HepG2 (cell line): Measurements from ENCODE around the gene CPNE1. TPM values are rescaled to one million over a fixed set of nuclear protein-coding genes. Genes with fewer than 3 reads are reported as not detected.

Experiments used
- CSRNP1 ChIP-seq: sonication (generic); formaldehyde crosslinking; IDR thresholded peaks from 2 replicates; pipeline ENCODE4 v1.8.1; 2023; ENCODE audit warnings: mild to moderate bottlenecking, missing genetic modification reagents
- FOSL2 ChIP-seq: sonication (generic); formaldehyde crosslinking; IDR thresholded peaks from 2 replicates; pipeline ENCODE4 v1.4.0; 2020; ENCODE audit warnings: missing genetic modification reagents
- HNF4G ChIP-seq, 2 experiments: sonication (generic) in 1 of 2; formaldehyde crosslinking in 1 of 2; IDR thresholded peaks; 2 replicates each; pipeline versions ENCODE4 v1.4.0 to v1.6.1; 2011 to 2020; ENCODE audit warnings: borderline replicate concordance in 2 of 2, low read depth in 2 of 2, mild to moderate bottlenecking in 2 of 2, low read length in 1 of 2, missing genetic modification reagents in 1 of 2, moderate library complexity in 1 of 2
- KDM5B ChIP-seq: sonication (generic); formaldehyde crosslinking; IDR thresholded peaks from 2 replicates; pipeline ENCODE4 v1.4.0; 2020; ENCODE audit warnings: missing genetic modification reagents, mild to moderate bottlenecking, borderline replicate concordance
- MED8 ChIP-seq: sonication (generic); formaldehyde crosslinking; IDR thresholded peaks from 2 replicates; pipeline ENCODE4 v1.8.1; 2023; ENCODE audit warnings: mild to moderate bottlenecking, missing genetic modification reagents; ENCODE audit not compliant: insufficient replicate concordance
- RXRB ChIP-seq: IDR thresholded peaks from 2 replicates; pipeline ENCODE4 v1.6.1; 2016; ENCODE audit warnings: borderline replicate concordance, missing genetic modification reagents, missing compliant biosample characterization
- TFDP1 ChIP-seq: IDR thresholded peaks from 2 replicates; pipeline ENCODE4 v1.6.1; 2016; ENCODE audit warnings: missing compliant biosample characterization, missing genetic modification reagents, borderline replicate concordance
- ZNF12 ChIP-seq: sonication (generic); formaldehyde crosslinking; IDR thresholded peaks from 2 replicates; pipeline ENCODE4 v1.5.0; 2020; ENCODE audit warnings: missing genetic modification reagents
- ZNF383 ChIP-seq: sonication (generic); formaldehyde crosslinking; IDR thresholded peaks from 2 replicates; pipeline ENCODE4 v1.4.0; 2020; ENCODE audit warnings: missing genetic modification reagents, mild to moderate bottlenecking, borderline replicate concordance
- ZNF407 ChIP-seq: sonication (generic); formaldehyde crosslinking; IDR thresholded peaks from one replicate; pipeline ENCODE4 v1.5.1; 2020; ENCODE audit warnings: mild to moderate bottlenecking, missing genetic modification reagents; ENCODE audit errors: not compliant biosample characterization
- ZNF629 ChIP-seq: sonication (generic); formaldehyde crosslinking; conservative IDR thresholded peaks from 2 replicates; pipeline ENCODE4 v1.5.0; 2020; ENCODE audit warnings: missing genetic modification reagents
- ZNF773 ChIP-seq: sonication (generic); formaldehyde crosslinking; IDR thresholded peaks from 2 replicates; pipeline ENCODE4 v1.4.0; 2020; ENCODE audit warnings: missing genetic modification reagents, borderline replicate concordance
- ZNF784 ChIP-seq: sonication (generic); formaldehyde crosslinking; IDR thresholded peaks from 2 replicates; pipeline ENCODE4 v1.5.1; 2020; ENCODE audit warnings: missing genetic modification reagents, mild to moderate bottlenecking, borderline replicate concordance
- ZNF850 ChIP-seq: sonication (generic); formaldehyde crosslinking; conservative IDR thresholded peaks from 2 replicates; pipeline ENCODE4 v1.9.0; 2021; ENCODE audit warnings: mild to moderate bottlenecking, missing genetic modification reagents
- polyA plus RNA-seq, 8 experiments: library from polyadenylated mRNA; depleted of rRNA in 3 of 8; stranded (reverse) in 7 of 8; unstranded in 1 of 8; fragments of >200 nt; fragmentation: Illumina TruSeq in 4 of 8; extraction: Trizol in 4 of 8; gene quantifications; 2 replicates each; pipeline versions ENCODE4 v1.2.1 to v1.2.3, GENCODE V29; 2011 to 2016; ENCODE audit warnings: low read depth in 4 of 8, missing spikeins in 1 of 8, mixed read lengths in 1 of 8; ENCODE audit not compliant: insufficient read depth in 1 of 8
- total RNA-seq, 5 experiments: library from RNA; depleted of rRNA; stranded (reverse); fragments of >200 nt; fragmentation: Illumina TruSeq; extraction: Trizol; gene quantifications; 2 replicates each; pipeline ENCODE4 v1.2.3, GENCODE V29; 2016; ENCODE audit warnings: low read depth in 1 of 5

Gene CPNE1
- total and polyA plus RNA-seq, 2 of the 13 experiments (the other 11 are each of a cell fraction or from before 2014, with no cell fraction given), result 408 to 431 TPM

- TF ChIP-seq ZNF407 (CRISPR knock-in tag) (peak; percentile 100), HNF4G (IDR thresholded peaks at IDR 0.05; ENCODE audit: borderline replicate concordance, low read depth, low read length) (0 out of 2 replicates have a peak, but pooled peaks have one; percentile 2), HNF4G (CRISPR knock-in tag; IDR thresholded peaks at IDR 0.05; ENCODE audit: borderline replicate concordance, low read depth) (no peak), ZNF850 (CRISPR knock-in tag) (peak; percentile 97), ZNF773 (CRISPR knock-in tag) (peak; percentile 99), ZNF383 (CRISPR knock-in tag) (no peak), RXRB (CRISPR knock-in tag) (peak; percentile 66), FOSL2 (CRISPR knock-in tag) (peak; percentile 35; the same call in 1 of the 2 replicates), KDM5B (CRISPR knock-in tag) (peak; percentile 98), ZNF784 (peak; percentile 88), CSRNP1 (peak; percentile 98), ZNF12 (CRISPR knock-in tag) (no peak), TFDP1 (CRISPR knock-in tag) (peak; percentile 98), ZNF629 (CRISPR knock-in tag) (peak; percentile 63; the same call in 1 of the 2 replicates), MED8 (CRISPR knock-in tag) (no peak)
Observed at GRCh38 chr20:35615667-35616464, 48.8 kb downstream of the CPNE1 start, which contains the start of gene SPAG4 (continued).
